Calu3 (cell line): ENCODE results near the gene TRIP10. TPM values are rescaled to one million over a fixed set of nuclear protein-coding genes. Genes with fewer than 3 reads are reported as not detected.

ENCODE experiments used
- BruUV-seq: library from RNA; stranded (reverse); fragments of 400-500 nt; replicated peaks from 2 replicates; lab custom pipeline; 2021; lab: Mats Ljungman, UMichigan
- CTCF ChIA-PET: fragments of 300-600 bp; sonication (Branson Sonifier 250); formaldehyde crosslinking; loops from one replicate; lab custom pipeline; 2022; ENCODE audit warnings: antibody characterized with exemption; lab: Charles Lee
- DNase-seq: peaks from one replicate; pipeline ENCODE4 v3.0.0; 2022
- H3K27ac Mint-ChIP-seq: one replicate; pipeline ENCODE4 v1.8.0; 2022; ENCODE audit warnings: mixed read lengths; ENCODE audit not compliant: unreplicated experiment
- H3K27me3 Mint-ChIP-seq: one replicate; pipeline ENCODE4 v1.8.0; 2022; ENCODE audit warnings: mixed read lengths; ENCODE audit not compliant: unreplicated experiment
- H3K36me3 Mint-ChIP-seq: one replicate; pipeline ENCODE4 v1.8.0; 2022; ENCODE audit warnings: mild to moderate bottlenecking, moderate library complexity, mixed read lengths; ENCODE audit not compliant: insufficient read depth, unreplicated experiment
- H3K4me1 Mint-ChIP-seq: one replicate; pipeline ENCODE4 v1.8.0; 2022; ENCODE audit warnings: mild to moderate bottlenecking, low read depth, mixed read lengths; ENCODE audit not compliant: unreplicated experiment
- H3K4me3 Mint-ChIP-seq: one replicate; pipeline ENCODE4 v1.8.0; 2022; ENCODE audit warnings: mild to moderate bottlenecking, low read depth, moderate library complexity, mixed read lengths; ENCODE audit not compliant: unreplicated experiment
- H3K9me3 Mint-ChIP-seq: one replicate; pipeline ENCODE4 v1.8.0; 2022; ENCODE audit warnings: low read depth, mixed read lengths; ENCODE audit not compliant: unreplicated experiment
- intact Hi-C: fragments of 100-400 bp; cut with micrococcal nuclease; formaldehyde crosslinking; loops from one replicate; pipeline ENCODE4 v1.10.0; 2022; ENCODE audit not compliant: unreplicated experiment
- total RNA-seq: library from RNA; stranded (reverse); gene quantifications from 2 replicates; pipeline ENCODE4 v1.2.3, GENCODE V29; 2022
- TF ChIP-seq, protein P1 (sequence below): fragments of 200-600 bp; IDR thresholded peaks from one replicate; pipeline ENCODE4 v1.8.0; 2022; ENCODE audit warnings: antibody characterized with exemption; ENCODE audit not compliant: unreplicated experiment

TRIP10 gene
- total RNA-seq, 1 experiment from 2014 or later, result 95.8 TPM

DNA sequence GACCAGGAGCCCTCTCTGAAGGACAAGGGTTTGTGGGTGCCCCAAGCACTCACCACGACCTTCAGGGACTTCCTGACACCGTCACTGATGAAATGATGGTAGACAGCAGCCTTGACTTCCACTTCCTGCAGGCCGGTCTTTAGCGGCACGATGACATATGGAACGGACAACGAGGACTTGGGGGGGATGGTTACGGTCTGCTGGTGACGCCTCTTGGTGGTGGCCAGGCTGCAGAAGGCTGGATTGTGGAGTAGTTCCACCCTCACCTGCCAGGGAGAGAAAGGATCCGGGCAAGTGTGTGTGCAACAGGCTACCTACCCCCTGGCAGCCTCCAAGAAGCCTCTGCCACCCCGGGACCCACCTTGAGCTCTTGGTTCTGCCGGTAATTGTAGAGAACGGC, 42.2 kb upstream of the TRIP10 start:
- Mint-ChIP-seq H3K27ac (no peak overlapping the region), H3K4me1 (no peaks in the 10 kb centered on the region), H3K36me3 (peaks cover 22% of the 10 kb centered on the region), H3K9me3 (no peaks in the 10 kb centered on the region), H3K4me3 (no peak overlapping the region), H3K27me3 (no peaks in the 10 kb centered on the region)
- BruUV-seq, result no TSS peak
- TF ChIP-seq, protein P1, sequence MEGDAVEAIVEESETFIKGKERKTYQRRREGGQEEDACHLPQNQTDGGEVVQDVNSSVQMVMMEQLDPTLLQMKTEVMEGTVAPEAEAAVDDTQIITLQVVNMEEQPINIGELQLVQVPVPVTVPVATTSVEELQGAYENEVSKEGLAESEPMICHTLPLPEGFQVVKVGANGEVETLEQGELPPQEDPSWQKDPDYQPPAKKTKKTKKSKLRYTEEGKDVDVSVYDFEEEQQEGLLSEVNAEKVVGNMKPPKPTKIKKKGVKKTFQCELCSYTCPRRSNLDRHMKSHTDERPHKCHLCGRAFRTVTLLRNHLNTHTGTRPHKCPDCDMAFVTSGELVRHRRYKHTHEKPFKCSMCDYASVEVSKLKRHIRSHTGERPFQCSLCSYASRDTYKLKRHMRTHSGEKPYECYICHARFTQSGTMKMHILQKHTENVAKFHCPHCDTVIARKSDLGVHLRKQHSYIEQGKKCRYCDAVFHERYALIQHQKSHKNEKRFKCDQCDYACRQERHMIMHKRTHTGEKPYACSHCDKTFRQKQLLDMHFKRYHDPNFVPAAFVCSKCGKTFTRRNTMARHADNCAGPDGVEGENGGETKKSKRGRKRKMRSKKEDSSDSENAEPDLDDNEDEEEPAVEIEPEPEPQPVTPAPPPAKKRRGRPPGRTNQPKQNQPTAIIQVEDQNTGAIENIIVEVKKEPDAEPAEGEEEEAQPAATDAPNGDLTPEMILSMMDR, result no peak
- CTCF ChIA-PET, result no interaction called here
- intact Hi-C loops, result no loop called here
- DNase-seq, result no peak

DNA sequence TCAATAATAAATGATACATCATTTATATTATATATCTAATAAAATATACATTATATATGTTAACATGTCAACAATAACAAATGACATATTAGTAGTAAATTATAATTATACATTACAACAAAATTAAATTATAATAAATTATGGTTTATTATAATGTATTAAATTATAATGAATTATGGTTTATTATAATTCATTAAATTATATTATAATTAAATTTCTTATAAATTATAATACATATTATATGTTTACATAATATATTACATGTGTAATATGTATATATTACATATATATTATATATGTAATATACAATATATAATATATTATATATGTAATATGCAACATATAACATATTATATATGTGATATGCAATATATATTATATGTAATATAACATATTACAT, 39.5 kb upstream of the TRIP10 start:
- Mint-ChIP-seq H3K36me3 (peaks cover 22% of the 10 kb centered on the region), H3K4me1 (no peaks in the 10 kb centered on the region), H3K9me3 (no peaks in the 10 kb centered on the region), H3K27ac (no peak overlapping the region), H3K27me3 (no peaks in the 10 kb centered on the region), H3K4me3 (no peak overlapping the region)
- BruUV-seq, result no TSS peak
- DNase-seq, result no peak
- intact Hi-C loops, result no loop called here
- CTCF ChIA-PET, result no interaction called here
- TF ChIP-seq, protein P1, result no peak

DNA sequence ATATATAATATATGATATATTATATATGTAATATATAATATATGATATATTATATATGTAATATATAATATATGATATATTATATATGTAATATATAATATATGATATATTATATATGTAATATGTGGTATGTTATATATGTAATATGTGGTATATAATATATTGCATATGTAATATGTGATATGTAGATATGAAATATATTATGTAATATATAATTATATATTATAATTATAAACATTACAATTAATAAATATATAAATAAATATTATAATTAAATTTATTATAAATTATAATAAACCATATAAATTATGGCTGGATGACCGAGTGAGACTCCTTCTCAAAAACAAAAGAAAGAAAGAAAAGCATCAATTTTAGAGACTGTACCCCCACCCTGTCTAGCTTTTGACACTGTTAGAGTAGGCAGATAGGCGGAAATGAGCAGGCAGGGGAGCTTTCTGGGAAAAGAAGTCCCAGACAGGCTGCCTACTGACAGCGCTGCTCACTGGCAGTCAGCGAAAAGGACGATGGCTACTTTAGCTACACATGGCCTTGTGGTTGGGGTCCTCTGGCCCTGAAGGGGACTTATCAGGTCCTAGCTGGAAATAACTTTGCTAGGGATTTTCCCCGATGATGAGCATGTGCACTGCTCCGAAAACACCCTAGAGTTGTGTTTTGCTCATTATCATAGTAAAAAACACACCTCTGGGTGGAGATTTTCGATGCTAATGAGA, 38.7 kb upstream of the TRIP10 start:
- intact Hi-C loops, result no loop called here
- Mint-ChIP-seq H3K27me3 (no peaks in the 10 kb centered on the region), H3K36me3 (peaks cover 19% of the 10 kb centered on the region), H3K4me1 (no peaks in the 10 kb centered on the region), H3K4me3 (no peak overlapping the region), H3K27ac (no peak overlapping the region), H3K9me3 (no peaks in the 10 kb centered on the region)
- CTCF ChIA-PET, result no interaction called here
- TF ChIP-seq, protein P1, result no peak
- DNase-seq, result no peak
- BruUV-seq, result no TSS peak

- DNase-seq, result no peak
- TF ChIP-seq, protein P1, result no peak
Observed at GRCh38 chr19:6705931-6706632, 33.4 kb upstream of the TRIP10 start.

More at GRCh38 chr19:6705931-6706632, 33.4 kb upstream of the TRIP10 start:
- Mint-ChIP-seq H3K4me3 (no peak overlapping the region), H3K27ac (no peak overlapping the region), H3K4me1 (no peaks in the 10 kb centered on the region), H3K9me3 (no peaks in the 10 kb centered on the region), H3K36me3 (peaks cover 28% of the 10 kb centered on the region), H3K27me3 (no peaks in the 10 kb centered on the region)
- intact Hi-C loops, result no loop called here
- BruUV-seq, result no TSS peak
- CTCF ChIA-PET, result no interaction called here
